H1 (cell line): ENCODE results near the gene CDH10. TPM values are rescaled to one million over a fixed set of nuclear protein-coding genes. Genes with fewer than 3 reads are reported as not detected.

ENCODE experiments used
- CTCF ChIA-PET: fragments of 300-600 bp; sonication (Branson Sonifier 250); formaldehyde crosslinking; loops from one replicate; lab custom pipeline; 2021; ENCODE audit not compliant: partially characterized antibody; lab: Charles Lee
- POLR2A ChIA-PET: fragments of 300-600 bp; sonication (Branson Sonifier 250); formaldehyde crosslinking; loops from one replicate; lab custom pipeline; 2021; ENCODE audit warnings: inconsistent platforms; ENCODE audit not compliant: partially characterized antibody; lab: Charles Lee
- DNase-seq, 2 experiments: peaks; one replicate each; pipeline versions ENCODE4 v3.0.0 to v3.0.0-alpha.2; 2010 to 2022; ENCODE audit warnings: low spot score in 2 of 2, low read depth in 1 of 2, mixed read lengths in 1 of 2
- FAIRE-seq: peaks from 2 replicates; lab custom pipeline; 2011; peaks lifted over from hg19 to GRCh38; lab: Jason Lieb, UNC
- H2AFZ ChIP-seq: 2 replicates; pipeline ENCODE4 v1.8.1; 2012; ENCODE audit warnings: low read length, inconsistent platforms
- H2AK5ac ChIP-seq: 2 replicates; pipeline ENCODE4 v1.6.1; 2013; ENCODE audit warnings: low read depth, low read length
- H2BK120ac ChIP-seq: replicated peaks from 2 replicates; pipeline ENCODE3; 2013; ENCODE audit warnings: low read depth, low read length, inconsistent platforms
- H2BK12ac ChIP-seq: 2 replicates; pipeline ENCODE4 v1.6.1; 2013; ENCODE audit warnings: low read depth, low read length
- H2BK15ac ChIP-seq: 2 replicates; pipeline ENCODE4 v1.6.1; 2013; ENCODE audit warnings: low read length
- H2BK20ac ChIP-seq: 2 replicates; pipeline ENCODE4 v1.6.1; 2013; ENCODE audit warnings: low read length
- H2BK5ac ChIP-seq: 2 replicates; pipeline ENCODE4 v1.6.1; 2013; ENCODE audit warnings: low read depth, low read length
- H3K14ac ChIP-seq: 2 replicates; pipeline ENCODE4 v1.6.1; 2013; ENCODE audit warnings: inconsistent platforms; ENCODE audit not compliant: insufficient read length
- H3K18ac ChIP-seq: 2 replicates; pipeline ENCODE4 v1.6.1; 2013; ENCODE audit warnings: low read length; ENCODE audit errors: extremely low read depth
- H3K23ac ChIP-seq: 2 replicates; pipeline ENCODE4 v1.6.1; 2013; ENCODE audit warnings: inconsistent platforms; ENCODE audit not compliant: insufficient read length
- H3K23me2 ChIP-seq: 2 replicates; pipeline ENCODE4 v1.6.1; 2013; ENCODE audit warnings: low read depth, low read length
- H3K27ac ChIP-seq: 2 replicates; pipeline ENCODE4 v1.6.1; 2011; ENCODE audit warnings: low read depth, low read length, inconsistent platforms
- H3K27me3 ChIP-seq, 4 experiments: replicated peaks in 1 of 4; 1 replicate in 1 of 4; 2 replicates in 3 of 4; pipeline versions ENCODE4 v1.6.1 to v1.8.1; 2011 to 2013; ENCODE audit warnings: low read length in 3 of 4, mild to moderate bottlenecking in 3 of 4, inconsistent platforms in 2 of 4, mixed read lengths in 2 of 4, moderate library complexity in 1 of 4; ENCODE audit not compliant: control insufficient read depth in 3 of 4, insufficient read depth in 3 of 4; ENCODE audit errors: extremely low read depth in 1 of 4
- H3K36me3 ChIP-seq, 4 experiments: 2 replicates each; pipeline versions ENCODE4 v1.6.1 to v1.8.1; 2011 to 2013; ENCODE audit warnings: mild to moderate bottlenecking in 4 of 4, low read length in 3 of 4, moderate library complexity in 2 of 4, control low read depth in 1 of 4, inconsistent platforms in 1 of 4; ENCODE audit not compliant: insufficient read depth in 4 of 4, control insufficient read depth in 2 of 4
- H3K4ac ChIP-seq: replicated peaks from 2 replicates; pipeline ENCODE3; 2013; ENCODE audit warnings: low read length, low read depth, mixed read lengths, inconsistent platforms; ENCODE audit not compliant: insufficient read length
- H3K4me1 ChIP-seq, 4 experiments: replicated peaks in 1 of 4; 1 replicate in 1 of 4; 2 replicates in 3 of 4; pipeline versions ENCODE4 v1.6.1 to v1.8.1; 2011 to 2013; ENCODE audit warnings: low read length in 3 of 4, inconsistent platforms in 2 of 4, mixed read lengths in 1 of 4; ENCODE audit not compliant: insufficient read depth in 4 of 4, control insufficient read depth in 3 of 4
- H3K4me2 ChIP-seq, 2 experiments: 2 replicates each; pipeline versions ENCODE4 v1.6.1 to v1.8.1; 2011 to 2013; ENCODE audit warnings: low read depth in 2 of 2, low read length in 2 of 2, control low read depth in 1 of 2, inconsistent platforms in 1 of 2, mild to moderate bottlenecking in 1 of 2; ENCODE audit not compliant: insufficient read depth in 1 of 2
- H3K4me3 ChIP-seq, 4 experiments: fragments of 200-600, 300-600 bp in 1 of 4; sonication (generic), shearing (Covaris generic), sonication (Bioruptor Twin) in 1 of 4; 2 replicates each; pipeline versions ENCODE4 v1.5.1 to v1.8.1; 2011 to 2016; ENCODE audit warnings: low read length in 4 of 4, low read depth in 3 of 4, control low read depth in 2 of 4, inconsistent platforms in 2 of 4, mild to moderate bottlenecking in 2 of 4, mixed read lengths in 1 of 4, moderate library complexity in 1 of 4; ENCODE audit not compliant: insufficient read depth in 2 of 4; ENCODE audit errors: extremely low read depth in 1 of 4
- H3K56ac ChIP-seq: replicated peaks from 2 replicates; pipeline ENCODE3; 2013; ENCODE audit warnings: low read depth, mild to moderate bottlenecking, mixed read lengths, low read length, inconsistent platforms; ENCODE audit not compliant: insufficient read length
- H3K79me1 ChIP-seq: 2 replicates; pipeline ENCODE4 v1.6.1; 2013; ENCODE audit warnings: low read depth, low read length, control low read depth
- H3K79me2 ChIP-seq, 2 experiments: 2 replicates each; pipeline versions ENCODE4 v1.6.1 to v1.8.1; 2012 to 2013; ENCODE audit warnings: low read length in 2 of 2, mild to moderate bottlenecking in 2 of 2, inconsistent platforms in 1 of 2; ENCODE audit not compliant: insufficient read depth in 2 of 2, control insufficient read depth in 1 of 2
- H3K9ac ChIP-seq, 4 experiments: replicated peaks in 1 of 4; 1 replicate in 1 of 4; 2 replicates in 3 of 4; pipeline versions ENCODE4 v1.6.1 to v1.8.1; 2011 to 2013; ENCODE audit warnings: low read depth in 3 of 4, low read length in 3 of 4, control low read depth in 2 of 4, mild to moderate bottlenecking in 2 of 4, moderate library complexity in 2 of 4, inconsistent platforms in 1 of 4; ENCODE audit errors: extremely low read depth in 1 of 4
- H3K9me3 ChIP-seq, 2 experiments: 2 replicates each; pipeline versions ENCODE4 v1.6.1 to v1.8.1; 2012 to 2013; ENCODE audit warnings: mild to moderate bottlenecking in 2 of 2, moderate library complexity in 2 of 2, control low read depth in 1 of 2, inconsistent platforms in 1 of 2, low read depth in 1 of 2, low read length in 1 of 2, mixed read lengths in 1 of 2; ENCODE audit not compliant: insufficient read depth in 2 of 2
- H4K20me1 ChIP-seq, 2 experiments: replicated peaks in 1 of 2; 2 replicates each; pipeline versions ENCODE3 to v1.8.1; 2011 to 2013; ENCODE audit warnings: inconsistent platforms in 2 of 2, low read length in 2 of 2, mild to moderate bottlenecking in 1 of 2; ENCODE audit not compliant: insufficient read depth in 2 of 2, control insufficient read depth in 1 of 2
- H4K5ac ChIP-seq: 2 replicates; pipeline ENCODE4 v1.6.1; 2013; ENCODE audit warnings: low read length, low read depth, mixed read lengths, inconsistent platforms; ENCODE audit not compliant: insufficient read length
- H4K8ac ChIP-seq: 2 replicates; pipeline ENCODE4 v1.8.0; 2013; ENCODE audit warnings: mild to moderate bottlenecking, moderate library complexity, low read length, inconsistent platforms; ENCODE audit not compliant: insufficient read depth; ENCODE audit errors: extremely low read depth
- H4K91ac ChIP-seq: replicated peaks from 2 replicates; pipeline ENCODE3; 2013; ENCODE audit warnings: low read length, mixed read lengths, inconsistent platforms; ENCODE audit not compliant: insufficient read length
- CBX5 ChIP-seq: fragments of 300-800, 300-1000 bp; sonication (generic); IDR thresholded peaks from 2 replicates; pipeline ENCODE4 v1.7.1; 2016; ENCODE audit warnings: antibody characterized with exemption, low read length, low read depth
- FOSL1 ChIP-seq: IDR thresholded peaks from 2 replicates; pipeline ENCODE4 v1.6.1; 2011; ENCODE audit warnings: mild to moderate bottlenecking, low read depth, low read length, moderate library complexity; ENCODE audit not compliant: insufficient read depth
- JUN ChIP-seq: IDR thresholded peaks from 2 replicates; pipeline ENCODE4 v1.6.1; 2011; ENCODE audit warnings: low read depth, mild to moderate bottlenecking, improper control_type of control experiment, low read length
- RNF2 ChIP-seq: fragments of 200-900, 300-1000 bp; sonication (generic); IDR thresholded peaks from 2 replicates; pipeline ENCODE4 v1.7.1; 2016; ENCODE audit warnings: borderline replicate concordance, low read depth, mild to moderate bottlenecking, antibody characterized with exemption, low read length; ENCODE audit not compliant: poor library complexity, severe bottlenecking; ENCODE audit errors: missing control alignments
- SIX5 ChIP-seq: IDR thresholded peaks from 2 replicates; pipeline ENCODE4 v1.6.1; 2011; ENCODE audit warnings: mild to moderate bottlenecking, low read depth, low read length
- TAF1 ChIP-seq: IDR thresholded peaks from 2 replicates; pipeline ENCODE4 v1.6.1; 2011; ENCODE audit warnings: mild to moderate bottlenecking, low read depth, low read length
- WGBS, 2 experiments: shearing (Covaris generic) in 1 of 2; methylation state at CpG; one replicate each; pipeline versions ENCODE4 v1.1.6 to v1.1.7; 2013 to 2015; ENCODE audit warnings: low lambda C conversion rate in 2 of 2, mixed read lengths in 2 of 2, inconsistent platforms in 1 of 2, low coverage in 1 of 2, missing lambda C conversion rate in 1 of 2; ENCODE audit not compliant: insufficient replicate concordance in 2 of 2, insufficient coverage in 1 of 2, insufficient read length in 1 of 2; ENCODE audit errors: extremely low coverage in 1 of 2, missing lambda C conversion rate in 1 of 2; 5-methylcytosine and 5-hydroxymethylcytosine counted together
- polyA plus RNA-seq, 7 experiments: library from polyadenylated mRNA; depleted of rRNA in 3 of 7; stranded (reverse) in 5 of 7; unstranded in 2 of 7; fragments of >200 nt in 5 of 7; fragments of 200-250 nt in 2 of 7; gene quantifications; 1 replicate in 5 of 7; 2 replicates in 1 of 7; 4 replicates in 1 of 7; pipeline versions ENCODE4 v1.2.1 to v1.2.3, GENCODE V29; 2011 to 2013; ENCODE audit warnings: missing spikeins in 2 of 7, mixed read lengths in 2 of 7
- total RNA-seq: library from RNA; stranded (reverse); fragmentation: NEBNext Ultra II Directional; extraction: Animal tissue kit (Norgen Biotek cat#: 25700); gene quantifications from 2 replicates; pipeline ENCODE4 v1.2.1, GENCODE V29; 2021
- TF ChIP-seq, protein P1 (sequence below), 3 experiments: IDR thresholded peaks; 1 replicate in 2 of 3; 2 replicates in 1 of 3; pipeline versions ENCODE4 v1.5.1 to v1.6.1; 2011; ENCODE audit warnings: low read length in 3 of 3, mild to moderate bottlenecking in 3 of 3, inconsistent platforms in 2 of 3, low read depth in 1 of 3, moderate library complexity in 1 of 3; ENCODE audit not compliant: insufficient read depth in 1 of 3; ENCODE audit errors: control extremely low read depth in 1 of 3

Gene CDH10
- total and polyA plus RNA-seq, 2 of the 8 experiments (the other 6 are each of a cell fraction or from before 2014, with no cell fraction given): 0.11 TPM; not detected in 1

GRCh38 chr5:24623624-24624023 lies 21.2 kb downstream of the CDH10 start:
- Histone ChIP-seq H3K9me3 (no peaks in the 10 kb centered on the region), H4K5ac (no peak overlapping the region), H3K4me1 (peaks cover 0 to 6% (median 1%) of the 10 kb centered on the region in 4 experiments; a peak in 1 of 7 replicates), H3K18ac (no peak overlapping the region), H3K27me3 (no peaks in the 10 kb centered on the region), H2BK120ac (no peak overlapping the region), H4K8ac (no peak overlapping the region), H3K27ac (no peak overlapping the region), H3K56ac (no peak overlapping the region), H3K4ac (no peak overlapping the region), H2BK15ac (no peak overlapping the region), H2AFZ (no peak overlapping the region), H3K9ac (no peak overlapping the region), H4K20me1 (no peaks in the 10 kb centered on the region), H2BK12ac (no peak overlapping the region), H2AK5ac (no peak overlapping the region), H3K4me2 (no peak overlapping the region), H3K23ac (no peak overlapping the region), H2BK20ac (no peak overlapping the region), H3K23me2 (no peaks in the 10 kb centered on the region), H3K36me3 (no peaks in the 10 kb centered on the region), H3K79me1 (no peaks in the 10 kb centered on the region), H2BK5ac (no peak overlapping the region), H3K14ac (no peak overlapping the region), H3K79me2 (no peaks in the 10 kb centered on the region), H4K91ac (no peak overlapping the region), H3K4me3 (no peak overlapping the region)
- POLR2A ChIA-PET: no interaction called here
- FAIRE-seq: no peak
- TF ChIP-seq RNF2 (no peak), JUN (no peak), TAF1 (no peak), CBX5 (no peak), SIX5 (no peak), FOSL1 (no peak)
- TF ChIP-seq, protein P1, sequence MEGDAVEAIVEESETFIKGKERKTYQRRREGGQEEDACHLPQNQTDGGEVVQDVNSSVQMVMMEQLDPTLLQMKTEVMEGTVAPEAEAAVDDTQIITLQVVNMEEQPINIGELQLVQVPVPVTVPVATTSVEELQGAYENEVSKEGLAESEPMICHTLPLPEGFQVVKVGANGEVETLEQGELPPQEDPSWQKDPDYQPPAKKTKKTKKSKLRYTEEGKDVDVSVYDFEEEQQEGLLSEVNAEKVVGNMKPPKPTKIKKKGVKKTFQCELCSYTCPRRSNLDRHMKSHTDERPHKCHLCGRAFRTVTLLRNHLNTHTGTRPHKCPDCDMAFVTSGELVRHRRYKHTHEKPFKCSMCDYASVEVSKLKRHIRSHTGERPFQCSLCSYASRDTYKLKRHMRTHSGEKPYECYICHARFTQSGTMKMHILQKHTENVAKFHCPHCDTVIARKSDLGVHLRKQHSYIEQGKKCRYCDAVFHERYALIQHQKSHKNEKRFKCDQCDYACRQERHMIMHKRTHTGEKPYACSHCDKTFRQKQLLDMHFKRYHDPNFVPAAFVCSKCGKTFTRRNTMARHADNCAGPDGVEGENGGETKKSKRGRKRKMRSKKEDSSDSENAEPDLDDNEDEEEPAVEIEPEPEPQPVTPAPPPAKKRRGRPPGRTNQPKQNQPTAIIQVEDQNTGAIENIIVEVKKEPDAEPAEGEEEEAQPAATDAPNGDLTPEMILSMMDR (IDR thresholded peaks at IDR 0.05; ENCODE audit: control extremely low read depth in 1 of 3, insufficient read depth in 1 of 3, low read depth in 1 of 3, low read length in 3 of 3): no peak
- CTCF ChIA-PET: interaction anchor here (0.6 to 0.7 kb wide), 2 partner anchors 9 to 52 kb away, joined by 3 read pairs; no protein-coding TSS in a partner anchor
- 91% methylated on average over 1 of the region's 1 CpG; no CpG with 5 or more reads in 1 of the 2 experiments for WGBS, 2 experiments
- DNase-seq: no peak
